Measurements from ENCODE around the gene ANAPC16.
A peak's percentile ranks its signal among the peaks of the same experiment; 100 is the strongest.
"Not testable (repeated sequence)": the region's sequence is repeated elsewhere in the genome, so short reads cannot be mapped to it uniquely, and the experiment has no call there.

Gene ANAPC16

GRCh38 chr10:72265508-72265907 is 49.7 kb downstream of the ANAPC16 start:
- DNase-seq (ENCODE audit: low read depth): no peak

- DNase-seq (ENCODE audit: low read depth): no peak
These were observed 50.4 kb downstream of the ANAPC16 start for GRCh38 chr10:72265990-72266865.

DNA sequence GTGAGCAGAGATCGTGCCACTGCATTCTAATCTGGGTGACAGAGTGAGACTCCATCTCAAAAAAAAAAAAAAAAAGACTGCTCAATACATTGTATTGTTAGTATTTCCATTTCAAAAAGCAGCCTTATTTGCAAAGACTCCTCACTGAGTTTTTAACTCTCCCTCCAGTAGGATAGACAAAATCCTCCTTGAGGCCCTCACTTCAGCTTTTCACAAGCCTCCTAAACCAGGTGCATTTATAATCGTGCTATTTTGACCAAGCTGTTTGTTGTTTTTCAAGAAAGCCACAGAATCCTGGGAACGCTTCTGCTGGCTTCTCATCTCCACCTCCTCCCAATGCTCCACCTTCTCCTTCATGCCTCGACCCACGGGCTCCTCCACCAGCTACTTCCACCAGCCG is 51.6 kb downstream of the ANAPC16 start:
- DNase-seq (ENCODE audit: low read depth): no peak

DNA sequence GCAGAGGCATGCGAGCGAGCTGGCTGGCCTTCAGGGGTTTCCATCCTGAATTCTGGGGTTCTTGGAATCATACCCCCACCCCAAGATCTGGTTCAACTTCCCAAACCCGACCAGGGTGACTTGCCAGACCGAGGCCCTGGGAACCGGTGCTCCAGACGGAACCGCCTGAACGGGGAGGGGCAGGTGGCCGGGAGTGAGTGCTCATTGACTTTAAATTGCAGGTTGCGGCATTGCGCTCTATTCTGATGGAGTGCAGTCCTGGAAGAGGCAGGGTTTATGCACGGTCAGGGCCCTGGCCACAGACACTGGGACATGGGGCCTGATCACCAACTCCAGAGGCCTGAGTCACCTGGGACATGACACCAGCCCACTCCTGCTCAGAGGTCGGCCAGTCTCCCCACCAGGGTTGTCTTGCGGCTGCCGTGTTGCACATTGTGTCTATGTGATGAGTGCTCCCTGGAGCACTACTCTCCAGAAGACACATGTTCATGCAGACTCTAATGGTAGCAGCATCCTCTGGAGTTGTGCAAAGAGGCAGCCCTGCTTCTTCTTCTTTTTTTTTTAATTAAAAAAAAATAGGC is 52.1 kb downstream of the ANAPC16 start:
- DNase-seq (ENCODE audit: low read depth): no peak

GRCh38 chr10:72268475-72269200 is 52.8 kb downstream of the ANAPC16 start:
- DNase-seq (ENCODE audit: low read depth): not testable (repeated sequence)

DNA sequence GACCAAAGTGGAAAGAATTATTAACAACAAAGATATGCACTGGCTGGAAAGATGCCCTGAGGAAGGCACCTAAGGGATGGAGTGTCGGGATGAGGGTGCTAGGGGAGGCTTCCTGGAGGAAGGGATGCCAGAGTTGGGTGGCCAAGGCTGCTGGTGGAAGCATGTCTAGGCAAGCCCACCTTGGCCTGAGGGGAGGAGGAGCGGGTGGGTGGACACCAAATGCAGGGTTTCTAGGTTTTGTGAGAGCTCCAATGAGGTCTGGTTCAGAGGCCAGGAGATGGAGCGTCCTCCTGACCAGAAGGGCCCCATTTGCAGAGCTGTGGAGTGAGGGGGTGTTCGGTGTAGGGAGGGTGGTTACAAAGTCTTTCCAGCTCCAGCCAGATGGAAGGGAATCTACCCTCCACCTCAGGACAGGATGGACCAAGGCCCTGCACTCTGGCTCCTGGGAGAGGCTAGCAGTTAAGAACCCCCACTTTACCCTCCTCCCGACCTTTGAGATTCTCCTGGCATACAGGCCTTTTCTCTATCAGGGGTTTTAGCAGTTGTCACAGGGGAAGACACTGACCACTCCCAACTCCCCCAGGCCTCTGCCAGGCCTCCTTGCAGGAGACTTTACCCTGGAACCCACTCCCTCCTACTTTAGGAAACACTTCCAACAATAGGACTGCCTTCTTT is 54.9 kb downstream of the ANAPC16 start:
- peak; percentile 53 for DNase-seq (ENCODE audit: low read depth)

DNA sequence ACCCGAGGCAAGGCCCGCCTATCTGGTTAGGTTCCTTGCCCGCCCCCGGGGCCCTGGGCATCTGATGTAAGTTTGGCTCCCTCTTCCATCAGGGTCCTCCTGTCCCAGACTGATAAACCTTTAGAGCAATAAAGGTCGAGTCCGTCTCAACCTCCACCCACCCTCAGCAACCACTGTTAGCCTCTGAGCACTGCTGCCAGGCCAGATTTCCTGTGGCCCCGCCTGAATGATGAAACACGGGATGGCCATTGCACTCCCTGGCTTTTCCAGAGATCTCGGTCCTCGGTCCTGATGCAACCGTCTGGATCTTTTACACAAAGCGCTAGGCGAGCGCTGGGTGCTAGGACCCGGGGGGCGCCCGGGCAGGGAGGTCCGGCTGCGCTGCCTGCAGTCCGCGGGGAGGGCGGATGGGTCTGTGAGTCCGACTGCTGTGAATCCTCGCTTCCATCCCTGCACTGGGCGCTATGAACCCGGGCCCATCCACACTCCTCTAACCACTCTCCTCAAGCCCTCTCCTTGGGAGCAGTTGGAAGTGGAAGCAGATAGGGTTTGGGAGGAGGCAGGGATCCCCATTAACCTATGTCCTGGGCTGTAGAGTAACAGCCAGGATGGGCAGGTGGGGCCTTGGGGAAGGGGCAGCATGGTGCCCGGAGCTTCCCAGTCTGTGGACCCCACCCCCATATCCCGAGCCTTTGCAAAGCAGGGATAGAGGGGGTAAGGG is 57.0 kb downstream of the ANAPC16 start:
- peak; percentile 99 for DNase-seq (ENCODE audit: low read depth)

DNA sequence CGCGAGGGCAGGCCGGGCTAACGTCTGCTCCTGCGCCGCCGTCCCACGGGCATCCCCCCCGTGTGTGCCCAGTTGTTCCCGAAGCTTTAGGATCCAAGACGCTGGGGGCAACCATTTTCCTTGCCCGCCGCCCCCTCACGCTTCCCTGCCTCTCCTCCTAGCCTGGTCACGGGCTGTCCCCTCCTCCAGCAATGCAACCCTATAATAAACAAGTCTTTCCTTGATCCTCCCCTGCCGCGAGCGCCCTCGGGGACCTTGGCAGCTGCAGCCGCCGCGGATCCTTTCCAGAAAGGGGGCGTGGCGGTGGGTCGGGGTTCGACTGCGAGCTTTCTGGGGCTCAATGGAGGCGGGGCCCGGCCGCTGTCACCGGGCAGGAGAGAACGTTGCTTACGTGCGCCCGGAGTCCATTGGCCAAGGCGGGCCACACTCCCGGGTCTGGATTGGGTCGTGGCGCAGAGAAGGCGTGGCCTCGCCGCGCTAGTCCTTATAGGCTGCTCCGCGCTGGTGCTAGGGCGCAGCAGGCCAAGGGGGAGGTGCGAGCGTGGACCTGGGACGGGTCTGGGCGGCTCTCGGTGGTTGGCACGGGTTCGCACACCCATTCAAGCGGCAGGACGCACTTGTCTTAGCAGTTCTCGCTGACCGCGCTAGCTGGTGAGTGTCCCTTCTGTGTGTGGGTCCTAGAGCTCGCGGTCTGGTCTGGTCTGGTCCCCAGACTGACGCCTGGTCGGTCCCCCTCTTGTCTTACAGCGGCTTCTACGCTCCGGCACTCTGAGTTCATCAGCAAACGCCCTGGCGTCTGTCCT is 57.8 kb downstream of the ANAPC16 start, which contains the start of gene DDIT4:
DDIT4 (plus strand) TSS at position 515 of the 803 bp plus-strand sequence. CDS start 293 bp downstream, outside the sequence.
- peak; percentile 100 for DNase-seq (ENCODE audit: low read depth)

GRCh38 chr10:72274213-72274729 is 58.5 kb downstream of the ANAPC16 start:
- no peak for DNase-seq (ENCODE audit: low read depth)

GRCh38 chr10:72274730-72275350 is 59.0 kb downstream of the ANAPC16 start:
- DNase-seq (ENCODE audit: low read depth): peak; percentile 56

GRCh38 chr10:72275351-72276012 is 59.7 kb downstream of the ANAPC16 start:
- DNase-seq (ENCODE audit: low read depth): no peak

- peak; percentile 24 for DNase-seq (ENCODE audit: low read depth)
These were observed 60.2 kb downstream of the ANAPC16 start for GRCh38 chr10:72276013-72276387.

DNA sequence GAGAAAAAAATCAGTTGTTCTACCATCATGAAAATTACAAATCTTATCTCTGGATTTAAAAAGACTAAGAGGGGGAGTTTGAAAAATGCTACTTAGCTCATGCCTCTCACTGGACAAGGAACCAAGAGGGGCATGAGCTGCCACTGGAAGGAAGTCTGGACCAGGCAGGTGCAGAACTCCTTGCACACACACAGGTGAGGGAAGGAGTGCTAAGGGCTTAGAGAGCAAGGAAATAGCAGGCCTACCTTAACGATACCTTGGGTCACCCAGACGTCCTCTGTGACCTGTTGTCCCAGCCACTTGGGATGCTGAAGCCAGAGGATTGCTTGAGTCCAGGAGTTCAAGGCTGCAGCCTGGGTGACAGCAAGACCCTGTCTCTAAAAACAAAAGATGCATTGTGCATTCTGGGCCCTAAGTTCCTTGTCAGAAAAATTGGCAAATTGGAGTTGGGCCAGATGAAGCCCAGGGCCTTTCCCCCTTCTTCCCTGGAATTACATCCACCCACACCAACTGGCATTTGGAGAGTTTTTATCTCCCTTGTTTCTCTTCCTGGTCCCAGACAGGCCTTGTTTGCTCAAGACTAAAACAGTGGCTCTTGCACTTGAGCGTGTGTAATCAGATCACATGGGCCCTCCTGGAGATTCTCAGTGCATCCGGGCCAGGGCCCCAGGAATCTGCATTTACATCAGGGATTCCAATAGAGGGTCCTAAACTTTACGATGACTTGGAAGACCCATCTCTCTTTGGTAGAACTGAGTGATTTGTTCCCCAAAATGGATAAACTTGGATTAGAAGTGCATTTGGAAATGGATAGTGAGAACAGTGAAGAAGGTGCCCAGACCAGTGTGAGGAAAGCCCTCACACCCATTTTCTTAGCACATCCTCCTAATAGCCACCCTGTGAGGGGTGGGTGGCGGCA is 60.9 kb downstream of the ANAPC16 start:
- peak; percentile 73 for DNase-seq (ENCODE audit: low read depth)

DNA sequence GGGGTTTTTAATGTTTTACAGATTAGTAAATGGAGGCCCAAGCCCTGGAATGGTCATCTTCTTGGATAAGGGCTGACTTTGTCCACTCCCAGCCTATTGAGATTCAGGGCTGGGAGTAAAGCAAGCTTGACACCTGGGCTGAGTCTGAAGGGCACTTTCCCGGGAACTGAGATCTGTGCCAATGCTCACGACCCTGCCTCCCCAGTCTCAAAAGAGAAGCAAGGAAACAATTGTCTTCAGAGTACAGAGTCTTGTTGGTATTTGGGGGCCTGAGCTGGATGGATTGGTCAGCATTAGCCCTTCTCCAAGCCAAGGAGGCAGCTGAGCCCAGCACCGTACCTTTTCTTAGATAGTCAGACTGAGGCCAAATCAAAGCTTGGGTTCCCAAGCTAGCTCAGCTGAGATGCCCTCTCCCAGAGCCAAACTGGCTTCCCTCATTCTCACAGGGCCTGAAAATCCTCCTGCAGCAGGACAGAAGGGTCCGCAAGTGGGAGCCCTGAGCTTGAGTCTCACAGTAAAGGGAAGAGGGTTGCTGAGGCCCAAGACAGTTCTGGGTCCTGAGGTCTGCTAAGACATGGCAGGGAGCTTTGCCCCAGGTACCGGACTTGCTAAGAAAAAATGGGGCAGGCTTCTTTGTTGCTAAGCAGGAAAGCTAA is 61.7 kb downstream of the ANAPC16 start:
- DNase-seq (ENCODE audit: low read depth): peak; percentile 40

GRCh38 chr10:72277996-72278667 is 62.3 kb downstream of the ANAPC16 start:
- DNase-seq (ENCODE audit: low read depth): peak; percentile 32

GRCh38 chr10:72278668-72279393 is 63.0 kb downstream of the ANAPC16 start:
- no peak for DNase-seq (ENCODE audit: low read depth)

Data from EH (cell line).